ENCODE data around the gene NAALADL2.

NAALADL2 gene

DNA sequence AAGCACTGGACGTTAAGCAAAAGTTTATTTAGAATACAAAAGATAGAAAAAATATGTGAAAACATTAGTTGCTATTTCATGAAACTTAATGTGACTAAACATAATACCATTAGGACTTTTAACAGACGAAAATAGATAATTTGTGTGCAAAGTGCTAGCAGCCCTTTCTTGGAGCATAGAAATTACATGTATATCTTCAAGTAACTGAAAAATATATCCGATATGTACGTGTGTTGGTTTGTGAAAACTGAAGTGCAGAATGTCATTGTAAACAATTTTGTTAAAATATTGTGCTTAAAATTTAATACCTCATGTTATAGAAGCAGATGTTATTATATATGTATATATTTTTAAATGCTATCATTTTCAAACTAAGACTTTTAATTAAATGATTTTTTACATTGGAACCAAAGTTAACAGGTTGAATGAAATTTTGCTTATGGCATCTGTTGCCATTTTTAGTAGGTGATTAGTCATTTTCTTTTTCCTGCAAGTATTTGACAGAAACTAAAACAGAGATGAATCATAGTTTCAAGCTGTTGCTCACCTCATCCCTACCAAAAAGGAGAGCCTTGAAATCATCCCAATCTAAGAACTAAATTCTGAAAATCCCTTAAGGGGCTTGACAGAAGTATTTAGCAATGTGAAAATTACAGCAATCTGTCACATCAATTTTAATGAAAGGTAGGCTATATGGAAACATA lies 334.8 kb downstream of the NAALADL2 start:
- H3K27ac ChIP-seq (ENCODE audit: low read length), result no peak overlapping the region
- no peaks in the 10 kb centered on the region for H3K9me3 ChIP-seq (ENCODE audit: control insufficient read depth, low read depth, low read length)
- no peaks in the 10 kb centered on the region for H3K27me3 ChIP-seq (ENCODE audit: control insufficient read depth, insufficient read depth, low read length)
- no peak overlapping the region for H3K9ac ChIP-seq (ENCODE audit: low read length)
- no peaks in the 10 kb centered on the region for H3K36me3 ChIP-seq (ENCODE audit: control insufficient read depth, low read depth, low read length)
- no peak overlapping the region for H3K4me3 ChIP-seq (ENCODE audit: low read length)
- H3K4me1 ChIP-seq (ENCODE audit: control insufficient read depth, low read depth, low read length), result peaks cover 1% of the 10 kb centered on the region

DNA sequence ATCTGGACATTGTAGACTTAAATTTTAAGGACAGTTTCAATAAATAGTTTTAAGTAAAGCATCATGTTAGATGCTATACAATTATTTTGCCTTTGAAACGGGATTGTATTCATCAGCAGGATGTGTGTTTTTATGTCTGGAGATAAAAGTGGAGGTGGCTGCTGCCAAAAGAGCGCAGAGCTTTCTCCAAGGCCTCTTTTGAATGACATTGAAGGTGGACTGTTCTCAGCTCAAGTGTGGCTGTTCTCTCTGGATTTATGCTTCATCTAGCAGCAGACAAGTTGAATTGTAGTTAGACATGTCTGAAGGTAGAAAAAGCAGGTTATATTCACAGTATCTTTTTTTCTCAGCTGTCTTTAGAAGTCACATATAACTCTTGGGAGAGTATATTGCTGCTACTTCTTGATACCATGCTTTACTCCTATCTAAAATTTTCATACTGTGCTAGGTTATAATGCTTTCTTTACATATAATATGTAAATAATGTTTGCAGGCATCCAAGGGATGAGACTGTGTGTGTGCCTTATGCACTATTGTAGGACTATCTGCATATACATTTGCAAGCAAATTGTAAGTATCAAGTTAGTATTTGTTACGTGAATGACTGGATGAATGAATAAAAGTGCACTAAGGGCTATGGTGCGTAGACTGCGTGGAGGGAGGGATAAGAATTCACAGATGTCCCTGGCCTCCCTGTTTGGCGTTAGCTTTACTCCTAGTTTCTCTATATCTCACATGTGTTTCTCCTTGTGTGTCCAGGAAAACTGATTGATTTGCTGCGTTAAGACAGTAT lies 340.1 kb downstream of the NAALADL2 start:
- H3K9me3 ChIP-seq (ENCODE audit: control insufficient read depth, low read depth, low read length), result no peaks in the 10 kb centered on the region
- H3K9ac ChIP-seq (ENCODE audit: low read length), result no peak overlapping the region
- H3K27me3 ChIP-seq (ENCODE audit: control insufficient read depth, insufficient read depth, low read length), result no peaks in the 10 kb centered on the region
- peaks cover 7% of the 10 kb centered on the region for H3K4me1 ChIP-seq (ENCODE audit: control insufficient read depth, low read depth, low read length)
- no peak overlapping the region for H3K4me3 ChIP-seq (ENCODE audit: low read length)
- no peaks in the 10 kb centered on the region for H3K36me3 ChIP-seq (ENCODE audit: control insufficient read depth, low read depth, low read length)
- no peak overlapping the region for H3K27ac ChIP-seq (ENCODE audit: low read length)

DNA sequence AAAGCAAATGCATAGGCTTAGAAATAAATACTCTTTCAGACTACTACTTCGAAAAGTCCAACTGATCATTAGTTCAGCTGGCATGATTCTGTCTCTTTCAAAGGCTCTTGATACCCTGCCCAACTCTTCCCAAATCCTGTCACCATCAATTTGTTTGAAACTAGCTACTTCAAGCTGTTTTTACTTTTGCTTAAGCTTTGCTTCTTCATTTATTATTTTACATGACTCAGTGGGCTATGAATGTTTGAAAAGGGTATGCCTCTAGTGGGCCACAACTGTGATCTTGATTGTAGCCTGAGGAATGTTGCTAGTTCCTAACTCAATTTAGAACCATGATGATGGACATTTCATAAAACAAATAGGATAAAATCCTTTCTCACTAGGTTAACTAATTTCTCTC lies 340.8 kb downstream of the NAALADL2 start:
- Histone ChIP-seq H3K27ac (ENCODE audit: low read length) (no peak overlapping the region), H3K9me3 (ENCODE audit: control insufficient read depth, low read depth, low read length) (no peaks in the 10 kb centered on the region), H3K4me3 (ENCODE audit: low read length) (no peak overlapping the region), H3K27me3 (ENCODE audit: control insufficient read depth, insufficient read depth, low read length) (no peaks in the 10 kb centered on the region), H3K9ac (ENCODE audit: low read length) (no peak overlapping the region), H3K36me3 (ENCODE audit: control insufficient read depth, low read depth, low read length) (no peaks in the 10 kb centered on the region), H3K4me1 (ENCODE audit: control insufficient read depth, low read depth, low read length) (peaks cover 7% of the 10 kb centered on the region)

DNA sequence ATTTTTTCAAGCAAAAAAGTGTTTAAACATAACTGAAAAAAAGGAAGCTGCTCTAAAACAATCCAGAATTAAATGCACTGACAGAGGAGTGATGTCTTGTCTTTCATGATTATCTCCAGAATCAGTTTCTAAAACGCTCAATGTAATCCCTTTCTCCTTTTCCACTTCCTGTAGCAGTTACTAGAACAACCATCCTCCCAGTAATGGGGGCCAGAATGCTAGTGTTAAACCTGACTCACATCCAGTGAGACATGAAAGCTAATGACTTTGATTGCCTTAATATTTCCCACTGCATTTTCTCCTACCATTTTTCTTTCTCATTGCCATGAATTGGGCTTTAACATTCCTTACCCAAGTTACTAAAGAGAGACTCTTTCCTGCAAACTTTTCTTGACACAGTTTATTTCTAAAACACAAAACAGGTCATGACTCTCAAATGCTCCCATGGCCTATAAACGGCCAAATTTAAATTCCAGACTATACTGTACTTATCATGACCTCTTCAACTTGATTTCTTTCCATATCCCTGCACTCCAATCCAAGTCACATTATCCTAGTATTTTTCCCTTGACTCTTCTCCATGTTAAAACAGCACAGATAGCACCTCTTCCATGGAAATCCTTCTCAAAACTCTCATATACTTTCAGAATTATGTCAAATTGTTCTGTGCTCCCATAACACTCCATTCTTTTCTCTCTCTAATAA lies 341.4 kb downstream of the NAALADL2 start:
- Histone ChIP-seq H3K27me3 (ENCODE audit: control insufficient read depth, insufficient read depth, low read length) (no peaks in the 10 kb centered on the region), H3K36me3 (ENCODE audit: control insufficient read depth, low read depth, low read length) (no peaks in the 10 kb centered on the region), H3K9me3 (ENCODE audit: control insufficient read depth, low read depth, low read length) (no peaks in the 10 kb centered on the region), H3K9ac (ENCODE audit: low read length) (no peak overlapping the region), H3K4me3 (ENCODE audit: low read length) (no peak overlapping the region), H3K4me1 (ENCODE audit: control insufficient read depth, low read depth, low read length) (peaks cover 7% of the 10 kb centered on the region), H3K27ac (ENCODE audit: low read length) (no peak overlapping the region)

DNA sequence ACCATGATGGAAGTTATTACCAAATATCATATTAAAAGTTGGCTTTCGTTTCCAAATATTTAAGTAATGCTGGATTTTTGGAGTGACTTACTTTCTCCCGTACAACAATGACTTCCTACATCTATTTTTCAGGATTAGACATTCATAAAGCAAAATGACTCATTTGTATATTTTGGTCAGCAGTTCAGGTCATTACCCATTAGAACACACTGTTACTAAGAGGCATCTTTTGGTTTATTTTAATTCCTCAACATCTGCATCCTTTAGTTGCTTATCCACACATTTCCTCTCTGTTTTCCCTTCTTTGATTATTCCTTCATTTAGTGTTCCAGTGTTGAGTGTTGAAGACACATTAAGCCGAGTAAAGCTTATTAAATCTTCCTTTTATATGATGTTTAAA lies 348.2 kb downstream of the NAALADL2 start:
- H3K4me1 ChIP-seq (ENCODE audit: control insufficient read depth, low read depth, low read length), result no peaks in the 10 kb centered on the region
- no peak overlapping the region for H3K9ac ChIP-seq (ENCODE audit: low read length)
- no peaks in the 10 kb centered on the region for H3K27me3 ChIP-seq (ENCODE audit: control insufficient read depth, insufficient read depth, low read length)
- H3K4me3 ChIP-seq (ENCODE audit: low read length), result no peak overlapping the region
- no peaks in the 10 kb centered on the region for H3K9me3 ChIP-seq (ENCODE audit: control insufficient read depth, low read depth, low read length)
- no peaks in the 10 kb centered on the region for H3K36me3 ChIP-seq (ENCODE audit: control insufficient read depth, low read depth, low read length)
- H3K27ac ChIP-seq (ENCODE audit: low read length), result no peak overlapping the region

DNA sequence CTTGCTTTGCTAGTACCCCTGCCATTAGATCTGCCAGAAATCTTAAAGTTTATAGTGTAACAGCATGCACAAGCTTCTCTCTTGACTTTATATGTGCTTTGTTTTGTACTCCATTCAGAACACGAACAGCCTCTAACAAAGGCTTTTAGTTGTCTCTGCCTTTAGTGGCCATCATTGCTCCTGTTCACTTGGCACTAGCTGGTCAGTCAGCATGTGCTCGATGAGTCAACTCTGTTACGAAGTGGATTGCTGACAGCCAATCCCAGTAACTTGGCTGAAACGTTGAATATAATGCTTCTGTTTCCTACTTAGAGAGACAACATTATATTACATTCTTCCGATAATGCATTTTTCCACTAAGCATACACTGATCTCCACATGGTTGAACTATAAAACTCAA lies 349.2 kb downstream of the NAALADL2 start:
- no peak overlapping the region for H3K4me3 ChIP-seq (ENCODE audit: low read length)
- H3K9ac ChIP-seq (ENCODE audit: low read length), result no peak overlapping the region
- no peaks in the 10 kb centered on the region for H3K9me3 ChIP-seq (ENCODE audit: control insufficient read depth, low read depth, low read length)
- H3K27me3 ChIP-seq (ENCODE audit: control insufficient read depth, insufficient read depth, low read length), result no peaks in the 10 kb centered on the region
- no peak overlapping the region for H3K27ac ChIP-seq (ENCODE audit: low read length)
- no peaks in the 10 kb centered on the region for H3K36me3 ChIP-seq (ENCODE audit: control insufficient read depth, low read depth, low read length)
- H3K4me1 ChIP-seq (ENCODE audit: control insufficient read depth, low read depth, low read length), result no peaks in the 10 kb centered on the region

DNA sequence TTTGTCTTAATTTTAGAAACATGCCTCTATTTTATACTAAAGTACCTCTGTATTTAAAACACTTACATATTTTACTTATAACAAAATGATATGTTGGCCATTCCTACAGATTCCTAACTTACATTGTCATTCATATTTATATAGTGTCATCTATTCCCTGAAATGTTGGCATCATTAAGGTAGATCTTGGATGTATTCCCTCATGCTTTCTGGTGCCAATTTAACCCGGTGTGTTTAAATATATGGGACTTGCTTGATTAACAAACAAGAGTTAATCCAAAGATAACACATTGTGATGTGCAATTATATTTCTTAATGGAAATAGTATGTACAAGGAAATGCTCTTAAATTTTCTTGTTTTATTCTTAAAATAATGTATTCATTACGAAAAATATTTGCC lies 352.3 kb downstream of the NAALADL2 start:
- Histone ChIP-seq H3K27me3 (ENCODE audit: control insufficient read depth, insufficient read depth, low read length) (no peaks in the 10 kb centered on the region), H3K36me3 (ENCODE audit: control insufficient read depth, low read depth, low read length) (no peaks in the 10 kb centered on the region), H3K9me3 (ENCODE audit: control insufficient read depth, low read depth, low read length) (no peaks in the 10 kb centered on the region), H3K4me3 (ENCODE audit: low read length) (no peak overlapping the region), H3K4me1 (ENCODE audit: control insufficient read depth, low read depth, low read length) (no peaks in the 10 kb centered on the region), H3K9ac (ENCODE audit: low read length) (no peak overlapping the region), H3K27ac (ENCODE audit: low read length) (no peak overlapping the region)

DNA sequence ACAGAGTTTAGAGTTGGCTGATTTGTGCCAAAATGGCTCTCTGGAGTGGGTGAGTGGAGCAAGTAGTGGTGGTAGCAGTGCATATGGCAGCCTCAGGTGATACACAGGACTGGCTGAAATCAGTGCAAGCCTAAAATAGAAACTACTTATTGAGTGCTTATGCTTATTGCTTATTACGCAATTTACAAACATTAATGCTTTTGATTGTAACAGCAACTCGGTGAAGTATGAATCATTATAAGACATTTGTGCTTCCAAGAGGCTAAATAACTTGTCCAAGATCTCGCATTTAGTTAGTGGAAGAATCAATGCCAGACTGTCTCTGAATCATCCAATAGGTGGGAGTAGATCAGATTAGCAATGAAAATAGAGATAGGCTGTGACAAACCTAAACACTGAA lies 353.8 kb downstream of the NAALADL2 start:
- Histone ChIP-seq H3K27ac (ENCODE audit: low read length) (no peak overlapping the region), H3K27me3 (ENCODE audit: control insufficient read depth, insufficient read depth, low read length) (no peaks in the 10 kb centered on the region), H3K4me1 (ENCODE audit: control insufficient read depth, low read depth, low read length) (no peaks in the 10 kb centered on the region), H3K4me3 (ENCODE audit: low read length) (no peak overlapping the region), H3K36me3 (ENCODE audit: control insufficient read depth, low read depth, low read length) (no peaks in the 10 kb centered on the region), H3K9me3 (ENCODE audit: control insufficient read depth, low read depth, low read length) (no peaks in the 10 kb centered on the region), H3K9ac (ENCODE audit: low read length) (no peak overlapping the region)

DNA sequence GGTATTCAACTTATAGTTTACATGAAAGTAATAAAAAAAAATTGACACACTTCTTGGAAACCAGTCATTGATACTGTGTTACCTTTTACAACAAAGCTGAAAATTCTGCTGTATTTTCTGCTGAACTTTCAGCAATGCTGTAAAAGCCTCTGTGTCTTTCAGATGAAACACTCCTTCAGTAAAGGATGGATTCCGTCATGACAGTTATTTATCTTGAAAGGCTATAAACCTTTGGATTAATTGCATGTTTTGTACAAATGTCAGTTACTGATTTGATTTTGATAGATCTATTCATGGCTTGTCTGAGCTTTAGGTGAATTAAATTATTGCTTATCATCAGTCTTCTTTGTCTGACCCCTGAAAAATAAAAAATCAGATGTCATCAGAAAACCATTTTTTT lies 355.1 kb downstream of the NAALADL2 start:
- Histone ChIP-seq H3K9ac (ENCODE audit: low read length) (no peak overlapping the region), H3K27ac (ENCODE audit: low read length) (no peak overlapping the region), H3K4me1 (ENCODE audit: control insufficient read depth, low read depth, low read length) (no peaks in the 10 kb centered on the region), H3K36me3 (ENCODE audit: control insufficient read depth, low read depth, low read length) (no peaks in the 10 kb centered on the region), H3K4me3 (ENCODE audit: low read length) (no peak overlapping the region), H3K27me3 (ENCODE audit: control insufficient read depth, insufficient read depth, low read length) (no peaks in the 10 kb centered on the region), H3K9me3 (ENCODE audit: control insufficient read depth, low read depth, low read length) (no peaks in the 10 kb centered on the region)

GRCh38 chr3:175215833-175216232 lies 356.7 kb downstream of the NAALADL2 start:
- Histone ChIP-seq H3K4me3 (ENCODE audit: low read length) (no peak overlapping the region), H3K4me1 (ENCODE audit: control insufficient read depth, low read depth, low read length) (no peaks in the 10 kb centered on the region), H3K27ac (ENCODE audit: low read length) (no peak overlapping the region), H3K9me3 (ENCODE audit: control insufficient read depth, low read depth, low read length) (no peaks in the 10 kb centered on the region), H3K27me3 (ENCODE audit: control insufficient read depth, insufficient read depth, low read length) (no peaks in the 10 kb centered on the region), H3K36me3 (ENCODE audit: control insufficient read depth, low read depth, low read length) (no peaks in the 10 kb centered on the region), H3K9ac (ENCODE audit: low read length) (no peak overlapping the region)

- Histone ChIP-seq H3K4me3 (ENCODE audit: low read length) (no peak overlapping the region), H3K4me1 (ENCODE audit: control insufficient read depth, low read depth, low read length) (no peaks in the 10 kb centered on the region), H3K9me3 (ENCODE audit: control insufficient read depth, low read depth, low read length) (no peaks in the 10 kb centered on the region), H3K36me3 (ENCODE audit: control insufficient read depth, low read depth, low read length) (no peaks in the 10 kb centered on the region), H3K27me3 (ENCODE audit: control insufficient read depth, insufficient read depth, low read length) (no peaks in the 10 kb centered on the region), H3K9ac (ENCODE audit: low read length) (no peak overlapping the region), H3K27ac (ENCODE audit: low read length) (no peak overlapping the region)
Observed at GRCh38 chr3:175222356-175222755, 363.2 kb downstream of the NAALADL2 start.

Data from iPS-18a (cell line).